Activated CD4-positive, CD25-positive, alpha-beta regulatory T cell treated with anti-CD3 and anti-CD28 coated beads, Interleukin-2, amount 50 U/mL, for 16 hours (primary cell): Measurements from ENCODE around the gene IMMP2L.

Source experiments
- DNase-seq: peaks from one replicate; pipeline ENCODE4 v3.0.0-alpha.2; 2020; ENCODE audit warnings: low read depth, low spot score

IMMP2L gene

GRCh38 chr7:111223802-111224253 lies 338.5 kb downstream of the IMMP2L start:
- DNase-seq = no peak

GRCh38 chr7:111215550-111215949 lies 346.7 kb downstream of the IMMP2L start:
- DNase-seq = no peak

DNA sequence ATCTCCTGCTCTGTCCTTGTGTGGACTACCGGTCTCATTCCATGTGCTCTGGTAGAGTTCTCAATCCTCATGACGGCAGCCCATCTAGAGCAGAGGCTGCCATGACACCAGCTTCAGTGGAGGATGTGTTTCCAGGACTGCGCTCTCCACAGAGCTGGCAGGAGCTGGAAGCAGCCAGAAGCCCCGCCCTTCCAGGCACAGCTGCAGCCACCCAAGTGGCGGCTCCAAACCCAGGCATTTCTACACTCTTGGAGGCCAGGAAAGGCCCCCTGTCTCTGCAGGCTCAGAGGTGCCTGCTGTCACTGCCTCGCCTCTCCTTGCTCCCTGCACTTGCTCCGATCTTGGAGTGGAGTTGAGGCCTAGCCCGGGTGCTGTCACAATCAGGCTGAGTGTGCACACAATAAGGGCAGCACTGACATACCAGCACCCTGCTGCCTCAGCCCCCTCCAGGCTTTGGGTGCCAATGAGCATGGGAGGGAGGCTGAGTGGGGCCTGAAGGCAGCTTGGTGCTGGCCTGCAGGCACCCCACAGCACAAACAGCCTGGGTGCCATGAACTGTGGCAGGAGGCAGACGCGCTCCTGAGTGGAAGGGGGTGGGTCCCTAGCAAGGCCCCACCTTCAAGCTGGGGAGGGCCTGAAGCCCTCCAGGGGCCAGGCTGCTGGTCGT lies 349.3 kb downstream of the IMMP2L start:
- DNase-seq = no peak

- DNase-seq = no peak
Observed at GRCh38 chr7:111210996-111211395, 351.3 kb downstream of the IMMP2L start.

DNA sequence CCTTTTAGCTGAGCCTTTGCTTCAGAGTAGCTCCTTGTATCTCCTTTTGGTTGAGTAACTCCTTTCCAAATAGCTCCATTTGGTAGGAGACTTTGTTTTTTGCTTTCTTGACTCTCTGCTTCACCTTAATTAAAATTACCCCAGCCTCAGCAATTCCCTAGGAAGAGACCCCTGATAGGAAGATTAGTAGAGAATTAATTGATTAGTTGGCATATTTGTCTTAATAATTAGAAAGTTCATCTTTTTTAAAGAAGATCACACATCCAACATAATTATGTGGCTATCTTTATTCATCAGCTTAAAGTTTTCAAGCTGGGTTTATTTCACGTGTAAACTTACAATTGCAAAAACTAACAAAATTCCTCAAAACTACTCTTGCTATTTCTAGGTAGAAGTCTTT lies 352.2 kb downstream of the IMMP2L start:
- DNase-seq = no peak

GRCh38 chr7:111205251-111205650 lies 357.0 kb downstream of the IMMP2L start:
- no peak for DNase-seq

DNA sequence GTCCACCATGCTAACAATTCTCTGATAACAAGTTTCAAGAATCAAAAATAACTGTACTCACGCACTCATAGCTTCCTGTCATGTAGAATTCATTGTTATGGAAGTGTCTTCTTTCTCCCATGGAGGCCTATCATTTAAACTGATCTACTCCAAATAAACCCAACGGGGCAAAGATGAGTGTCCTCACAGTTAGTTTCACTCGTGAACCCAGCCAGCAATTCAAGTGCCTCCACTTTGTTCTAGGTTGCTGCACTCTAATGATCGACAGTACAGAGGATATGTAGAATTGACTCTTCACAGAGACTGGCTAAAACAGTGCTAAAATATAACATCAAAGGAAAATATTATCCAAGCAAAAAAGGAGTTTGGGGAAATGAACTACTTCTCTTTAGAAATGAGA lies 360.0 kb downstream of the IMMP2L start:
- DNase-seq = no peak

GRCh38 chr7:111199643-111200042 lies 362.6 kb downstream of the IMMP2L start:
- no peak for DNase-seq

DNA sequence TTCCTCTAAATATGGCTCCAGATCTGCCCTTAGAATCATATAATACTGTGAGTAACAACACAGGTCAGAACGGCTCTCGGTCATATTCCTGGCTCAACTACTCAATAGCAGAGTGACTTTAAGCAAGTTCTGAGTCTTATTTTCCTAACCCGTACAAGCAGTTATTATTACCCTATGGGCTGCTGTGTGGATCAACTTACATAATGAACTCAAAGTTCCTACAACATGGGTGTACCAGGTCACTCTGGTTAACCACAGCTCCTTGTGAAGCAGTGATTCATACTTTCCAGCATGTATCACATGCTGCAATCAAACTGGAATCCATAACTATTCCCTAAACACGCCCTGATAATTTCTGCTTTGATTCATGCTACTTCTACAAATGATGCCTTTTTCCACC lies 364.0 kb downstream of the IMMP2L start:
- DNase-seq = no peak

GRCh38 chr7:111196655-111197054 lies 365.6 kb downstream of the IMMP2L start:
- DNase-seq = no peak

DNA sequence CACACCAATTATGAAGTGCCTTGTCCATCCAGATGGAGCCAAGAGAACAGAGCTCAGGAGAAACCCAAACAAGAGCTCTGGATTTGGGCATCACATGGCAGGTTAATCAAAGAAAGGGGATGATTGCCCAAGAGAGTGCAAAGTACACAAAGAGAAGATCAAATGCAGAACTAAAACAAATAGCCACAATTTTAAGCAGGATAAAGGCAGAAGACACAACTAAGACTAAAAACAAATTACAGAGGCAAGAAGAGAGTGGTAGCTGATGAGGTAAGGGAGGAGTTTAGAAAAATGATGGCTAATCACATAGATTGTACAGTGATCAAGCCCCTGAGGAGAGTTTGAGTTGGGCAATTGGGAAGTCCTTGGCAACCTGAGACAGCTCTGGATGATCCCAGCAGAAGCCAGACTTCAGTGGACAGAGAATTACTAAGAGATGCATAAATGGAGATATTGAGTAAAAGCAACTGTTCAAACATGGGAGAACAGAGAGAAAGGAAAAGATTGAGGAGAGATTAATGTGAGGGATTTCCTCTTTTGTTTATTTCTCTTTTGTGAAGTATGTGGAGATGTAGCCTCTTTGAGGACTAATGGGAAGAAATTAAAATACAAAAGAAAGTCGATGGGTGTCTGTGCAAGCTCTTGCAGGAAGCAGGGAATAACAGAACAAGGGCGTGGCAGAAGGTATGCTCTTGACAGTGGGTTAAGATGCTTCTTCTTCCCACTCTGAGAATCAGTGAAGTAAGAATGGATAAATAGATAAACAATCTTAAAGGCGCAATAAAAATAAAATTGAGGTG lies 369.5 kb downstream of the IMMP2L start:
- no peak for DNase-seq

DNA sequence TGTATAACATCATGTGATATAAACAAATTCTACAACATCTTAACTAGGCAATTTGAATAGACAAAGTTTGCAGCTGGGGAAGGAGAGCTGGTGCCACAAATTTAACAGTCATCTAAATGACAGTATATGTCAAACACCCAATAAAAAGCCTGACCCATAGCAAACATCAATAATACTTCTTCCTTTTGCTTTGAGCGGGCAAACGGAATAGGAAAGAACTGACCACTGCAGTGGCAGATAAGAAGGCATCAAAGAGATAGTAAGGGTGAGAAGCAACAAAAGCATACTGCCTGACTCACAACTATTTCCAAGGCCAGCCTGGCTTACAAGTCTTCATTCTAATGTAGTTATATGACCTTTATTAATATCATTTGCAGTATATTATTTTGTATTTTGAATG lies 371.5 kb downstream of the IMMP2L start:
- DNase-seq = no peak

GRCh38 chr7:111184987-111185386 lies 377.3 kb downstream of the IMMP2L start:
- DNase-seq = no peak

GRCh38 chr7:111183321-111183720 lies 379.0 kb downstream of the IMMP2L start:
- DNase-seq = no peak

- DNase-seq = no peak
Observed at GRCh38 chr7:111180338-111180737, 382.0 kb downstream of the IMMP2L start.

- DNase-seq = no peak
Observed at GRCh38 chr7:111175908-111176441, 386.3 kb downstream of the IMMP2L start.

GRCh38 chr7:111174510-111174909 lies 387.8 kb downstream of the IMMP2L start:
- no peak for DNase-seq

- DNase-seq = no peak
Observed at GRCh38 chr7:111173990-111174389, 388.3 kb downstream of the IMMP2L start.

DNA sequence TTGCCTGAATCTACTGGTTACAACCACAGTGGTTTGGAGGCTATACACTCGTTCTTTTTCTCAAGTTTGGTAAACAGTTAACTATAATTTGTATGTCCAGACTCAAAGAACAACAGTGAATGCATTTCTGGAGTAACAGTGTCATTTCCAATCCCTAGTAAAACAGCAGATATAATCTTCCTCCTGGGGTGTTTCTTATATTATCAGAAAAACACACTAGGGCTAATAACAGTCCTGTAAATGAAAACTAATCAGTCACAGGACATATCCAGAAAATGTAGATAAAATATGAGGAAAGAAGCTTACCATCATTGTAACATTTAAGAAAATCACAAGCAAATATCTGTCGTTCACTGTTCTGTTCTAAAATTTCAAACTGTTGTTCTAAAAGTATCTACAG lies 388.8 kb downstream of the IMMP2L start:
- no peak for DNase-seq

- DNase-seq = no peak
Observed at GRCh38 chr7:111172564-111173257, 389.6 kb downstream of the IMMP2L start.

DNA sequence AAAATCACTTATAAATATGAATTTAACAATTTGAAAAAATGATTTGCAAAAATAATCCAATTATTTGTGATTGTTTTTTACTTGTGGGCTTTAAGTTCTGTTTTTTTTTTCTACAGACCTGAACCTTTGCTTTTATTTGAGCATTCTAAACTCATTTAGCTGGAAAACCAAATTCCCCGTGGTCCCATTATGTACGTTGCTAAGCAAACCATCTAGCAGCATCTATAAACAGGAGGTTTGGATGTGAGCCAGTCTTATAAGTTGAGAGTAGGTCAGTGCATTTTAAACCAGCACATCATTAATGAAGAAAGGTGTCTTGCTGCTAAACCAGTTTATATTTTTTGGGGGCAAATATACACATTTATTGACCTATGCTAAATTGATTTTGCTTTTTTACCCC lies 394.1 kb downstream of the IMMP2L start:
- DNase-seq = no peak

DNA sequence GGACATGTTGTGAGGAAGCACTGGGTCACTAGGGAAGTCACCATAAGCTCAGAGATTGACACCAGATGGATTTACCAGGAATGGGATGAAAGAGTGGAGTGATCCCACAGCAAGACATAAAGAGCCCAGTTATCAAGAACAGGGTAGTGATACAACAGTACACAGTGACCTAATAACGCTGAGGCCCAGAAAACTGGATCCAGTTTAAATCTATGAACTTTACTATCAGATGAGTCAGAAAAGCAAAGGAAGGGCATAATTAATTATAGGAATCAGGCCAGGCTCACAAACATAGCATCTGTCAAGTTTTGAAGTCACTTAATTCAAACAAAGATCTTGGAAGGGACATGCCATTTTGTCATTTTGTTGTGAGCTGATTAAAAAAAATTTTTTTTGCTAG lies 397.9 kb downstream of the IMMP2L start:
- no peak for DNase-seq
